ENCODE results near the gene RFX4. TPM values are rescaled to one million over a fixed set of nuclear protein-coding genes. Genes with fewer than 3 reads are reported as not detected.
A peak's percentile ranks its signal among the peaks of the same experiment; 100 is the strongest.

RFX4 gene
- total and polyA plus RNA-seq, 2 of the 13 experiments (the other 11 are each of a cell fraction or from before 2014, with no cell fraction given) = not detected

GRCh38 chr12:106774005-106774807, 191.4 kb downstream of the RFX4 start, which contains the start of gene RIC8B (continued):
- TF ChIP-seq, protein P1, sequence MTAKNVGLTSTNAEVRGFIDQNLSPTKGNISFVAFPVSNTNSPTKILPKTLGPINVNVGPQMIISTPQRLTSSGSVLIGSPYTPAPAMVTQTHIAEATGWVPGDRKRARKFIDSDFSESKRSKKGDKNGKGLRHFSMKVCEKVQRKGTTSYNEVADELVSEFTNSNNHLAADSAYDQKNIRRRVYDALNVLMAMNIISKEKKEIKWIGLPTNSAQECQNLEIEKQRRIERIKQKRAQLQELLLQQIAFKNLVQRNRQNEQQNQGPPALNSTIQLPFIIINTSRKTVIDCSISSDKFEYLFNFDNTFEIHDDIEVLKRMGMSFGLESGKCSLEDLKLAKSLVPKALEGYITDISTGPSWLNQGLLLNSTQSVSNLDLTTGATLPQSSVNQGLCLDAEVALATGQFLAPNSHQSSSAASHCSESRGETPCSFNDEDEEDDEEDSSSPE (CRISPR knock-in tag; IDR thresholded peaks at IDR 0.05) = peak; percentile 88
- peak; percentile 67 for TF ChIP-seq ZSCAN31 (CRISPR knock-in tag; IDR thresholded peaks at IDR 0.05; ENCODE audit: low read depth)
- TF ChIP-seq ZNF614 (CRISPR knock-in tag; IDR thresholded peaks at IDR 0.05; ENCODE audit: borderline replicate concordance) = no peak; the same call in 1 of the 2 replicates
- no peak for TF ChIP-seq PBX3 (CRISPR knock-in tag; IDR thresholded peaks at IDR 0.05; ENCODE audit: borderline replicate concordance)
- peak; percentile 80 for TF ChIP-seq HIVEP1 (CRISPR knock-in tag; IDR thresholded peaks at IDR 0.05)
- TF ChIP-seq ZNF563 (CRISPR knock-in tag; IDR thresholded peaks at IDR 0.05) = peak; percentile 54; the same call in 1 of the 2 replicates
- TF ChIP-seq ZNF333 (CRISPR knock-in tag; IDR thresholded peaks at IDR 0.05; ENCODE audit: borderline replicate concordance) = peak; percentile 96
- TF ChIP-seq ZNF564 (CRISPR knock-in tag; IDR thresholded peaks at IDR 0.05) = 0 out of 2 replicates have a peak, but pooled peaks have one; percentile 29
- peak; percentile 89 for TF ChIP-seq SP4 (CRISPR knock-in tag; IDR thresholded peaks at IDR 0.05)
- no peak for TF ChIP-seq ZNF496 (CRISPR knock-in tag; IDR thresholded peaks at IDR 0.05; ENCODE audit: insufficient replicate concordance)
- TF ChIP-seq, protein P2, sequence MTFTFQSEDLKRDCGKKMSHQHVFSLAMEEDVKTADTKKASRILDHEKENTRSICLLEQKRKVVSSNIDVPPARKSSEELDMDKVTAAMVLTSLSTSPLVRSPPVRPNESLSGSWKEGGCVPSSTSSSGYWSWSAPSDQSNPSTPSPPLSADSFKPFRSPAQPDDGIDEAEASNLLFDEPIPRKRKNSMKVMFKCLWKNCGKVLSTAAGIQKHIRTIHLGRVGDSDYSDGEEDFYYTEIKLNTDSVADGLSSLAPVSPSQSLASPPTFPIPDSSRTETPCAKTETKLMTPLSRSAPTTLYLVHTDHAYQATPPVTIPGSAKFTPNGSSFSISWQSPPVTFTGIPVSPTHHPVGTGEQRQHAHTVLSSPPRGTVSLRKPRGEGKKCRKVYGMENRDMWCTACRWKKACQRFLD (CRISPR knock-in tag; IDR thresholded peaks at IDR 0.05; ENCODE audit: borderline replicate concordance) = peak; percentile 37; the same call in 1 of the 2 replicates
- peak; percentile 83; the same call in 1 of the 2 replicates for TF ChIP-seq KDM5A (IDR thresholded peaks at IDR 0.05; ENCODE audit: borderline replicate concordance, low read length)
- TF ChIP-seq CBFB (CRISPR knock-in tag; IDR thresholded peaks at IDR 0.05) = peak; percentile 27; the same call in 1 of the 2 replicates
- TF ChIP-seq SIN3A (IDR thresholded peaks at IDR 0.05; ENCODE audit: borderline replicate concordance, low read depth, low read length) = peak; percentile 87; the same call in 1 of the 2 replicates
- TF ChIP-seq POGZ (CRISPR knock-in tag; IDR thresholded peaks at IDR 0.05) = no peak; the same call in 1 of the 2 replicates
- no peak for TF ChIP-seq ZBTB7A (CRISPR knock-in tag; IDR thresholded peaks at IDR 0.05)
- peak; percentile 53; the same call in 1 of the 2 replicates for TF ChIP-seq ZNF784 (CRISPR knock-in tag; IDR thresholded peaks at IDR 0.05; ENCODE audit: borderline replicate concordance)
- TF ChIP-seq XRCC5 (optimal IDR thresholded peaks at IDR 0.05; ENCODE audit: low read length) = peak; percentile 16
- TF ChIP-seq TOE1 (CRISPR knock-in tag; IDR thresholded peaks at IDR 0.05) = no peak
- TF ChIP-seq ZNF207 (IDR thresholded peaks at IDR 0.05; ENCODE audit: borderline replicate concordance) = no peak
- TF ChIP-seq ESRRA (CRISPR knock-in tag; IDR thresholded peaks at IDR 0.05; ENCODE audit: low read depth) = peak; percentile 53; the same call in 1 of the 2 replicates
- peak; percentile 19; the same call in 1 of the 2 replicates for TF ChIP-seq SMAD3 (CRISPR knock-in tag; IDR thresholded peaks at IDR 0.05)
- no peak; the same call in 1 of the 2 replicates for TF ChIP-seq SRF (IDR thresholded peaks at IDR 0.05; ENCODE audit: low read depth, low read length)
- peak; percentile 58; the same call in 1 of the 2 replicates for TF ChIP-seq MAZ (IDR thresholded peaks at IDR 0.05; ENCODE audit: borderline replicate concordance, low read depth, low read length)
- peak; percentile 76 for TF ChIP-seq MAZ (CRISPR knock-in tag; IDR thresholded peaks at IDR 0.05; ENCODE audit: low read depth)
